HG03575 (cell line): ENCODE measurements around the gene C1orf53.
A peak's percentile ranks its signal among the peaks of the same experiment; 100 is the strongest.
"Not testable (repeated sequence)": the region's sequence is repeated elsewhere in the genome, so short reads cannot be mapped to it uniquely, and the experiment has no call there.

Source experiments
- ATAC-seq: cut with Tn5 transposase; IDR thresholded peaks from one replicate; pipeline ENCODE4 v1.9.1; 2021; ENCODE audit not compliant: unreplicated experiment, insufficient number of reproducible peaks, low FRiP score; ENCODE audit errors: extremely low read depth

The C1orf53 gene

GRCh38 chr1:197902454-197903195 lies at the start of gene C1orf53:
Gene C1orf53 (plus strand): TSS chr1:197902630. CDS start chr1:197902650, 20 bp downstream.
- peak; percentile 76 for ATAC-seq

GRCh38 chr1:197855751-197856150 lies 46.7 kb upstream of the C1orf53 start:
- not testable (repeated sequence) for ATAC-seq

DNA sequence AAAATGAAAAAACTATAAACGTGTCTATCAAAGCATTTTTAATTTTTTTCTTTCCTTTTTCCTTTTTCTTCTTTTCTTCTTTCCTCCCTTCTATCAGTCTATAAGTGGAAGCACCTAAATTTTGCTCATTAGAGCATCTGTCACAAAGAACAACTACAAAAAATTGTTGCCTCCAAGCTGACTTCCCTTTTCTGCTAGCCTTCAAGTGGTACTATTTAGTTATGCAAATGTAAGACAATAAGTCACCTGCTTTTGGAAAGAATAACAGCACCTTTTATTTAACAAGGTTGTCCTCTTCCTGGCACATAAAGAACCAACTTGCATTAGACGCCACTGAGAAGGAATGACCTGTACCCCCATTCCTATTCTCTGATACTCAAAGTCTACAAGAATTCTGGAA lies 45.0 kb upstream of the C1orf53 start:
- ATAC-seq = no peak

- ATAC-seq = no peak
These were observed 43.4 kb upstream of the C1orf53 start for GRCh38 chr1:197859024-197859423.

- ATAC-seq = no peak
These were observed 40.2 kb upstream of the C1orf53 start for GRCh38 chr1:197862221-197862620.

DNA sequence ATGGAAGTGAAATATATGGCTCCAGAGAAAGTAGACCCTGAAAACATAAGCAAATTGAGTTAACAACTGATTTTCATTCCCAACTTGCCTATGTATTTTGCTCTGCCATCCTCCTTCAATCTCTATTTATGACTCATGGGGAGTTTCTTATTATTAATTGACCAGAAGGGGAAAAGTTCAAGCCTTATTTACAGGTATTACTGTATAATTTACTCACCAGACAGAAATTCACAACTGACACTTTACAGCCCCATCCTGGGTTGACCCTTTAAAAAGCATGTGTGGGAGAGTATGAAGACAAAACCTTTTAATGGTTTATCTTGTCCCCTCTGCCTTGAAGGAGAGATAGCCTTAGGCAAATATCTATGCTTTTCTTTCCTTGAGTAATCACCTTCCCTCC lies 39.8 kb upstream of the C1orf53 start:
- no peak for ATAC-seq

DNA sequence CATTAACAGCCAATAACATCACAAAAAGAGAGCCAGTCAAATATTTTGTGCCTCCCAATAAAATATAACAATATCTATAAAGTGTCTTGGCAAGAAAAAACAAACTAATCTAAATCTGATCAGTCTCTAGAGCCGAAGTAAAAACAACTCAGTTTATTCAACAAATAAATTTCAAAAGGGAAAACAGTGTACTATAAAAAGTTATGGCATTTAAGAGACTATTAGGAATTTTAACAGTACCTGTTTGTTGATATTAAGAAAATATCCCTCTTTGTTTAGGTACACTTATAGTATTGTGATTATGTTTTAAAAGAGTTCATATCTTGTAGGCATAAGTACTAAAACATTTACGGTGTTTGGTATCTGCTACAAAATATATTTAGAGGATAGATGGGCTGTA lies 36.6 kb upstream of the C1orf53 start:
- ATAC-seq = no peak

DNA sequence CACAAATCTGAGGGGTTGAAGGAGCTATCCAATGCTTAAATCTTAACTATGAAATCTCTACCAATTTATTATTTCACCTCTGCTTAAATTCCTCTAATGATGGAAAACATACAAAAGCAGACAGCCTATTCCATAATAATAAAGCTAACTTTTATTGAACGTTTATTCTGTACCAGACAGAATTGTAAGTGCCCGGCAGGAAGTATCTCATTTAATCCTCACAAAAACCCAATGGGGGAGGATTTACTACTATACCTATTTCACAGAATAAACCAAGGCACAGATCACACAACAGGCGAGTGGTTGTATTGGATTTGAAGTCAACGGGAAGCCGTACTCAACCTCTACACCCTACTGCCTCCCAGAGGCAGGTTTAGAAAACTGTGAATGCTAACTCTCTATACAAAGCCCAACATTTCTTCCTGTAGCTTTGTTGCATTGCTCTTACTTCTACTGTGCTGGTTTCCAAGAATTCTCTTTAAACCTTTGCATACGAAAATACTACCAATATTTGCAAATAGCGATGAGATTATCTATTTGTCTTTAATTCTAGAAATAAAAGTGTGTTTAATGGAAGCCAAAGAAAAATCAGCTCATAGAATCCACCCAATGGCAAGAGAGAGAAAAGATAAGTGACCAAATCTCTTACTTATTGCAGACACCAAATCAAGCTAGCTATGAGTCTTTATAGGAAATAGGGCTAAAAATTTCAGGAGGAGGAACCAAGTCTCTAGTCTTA lies 33.5 kb upstream of the C1orf53 start:
- ATAC-seq = peak; percentile 88

GRCh38 chr1:197869490-197870077 lies 32.8 kb upstream of the C1orf53 start:
- no peak for ATAC-seq

DNA sequence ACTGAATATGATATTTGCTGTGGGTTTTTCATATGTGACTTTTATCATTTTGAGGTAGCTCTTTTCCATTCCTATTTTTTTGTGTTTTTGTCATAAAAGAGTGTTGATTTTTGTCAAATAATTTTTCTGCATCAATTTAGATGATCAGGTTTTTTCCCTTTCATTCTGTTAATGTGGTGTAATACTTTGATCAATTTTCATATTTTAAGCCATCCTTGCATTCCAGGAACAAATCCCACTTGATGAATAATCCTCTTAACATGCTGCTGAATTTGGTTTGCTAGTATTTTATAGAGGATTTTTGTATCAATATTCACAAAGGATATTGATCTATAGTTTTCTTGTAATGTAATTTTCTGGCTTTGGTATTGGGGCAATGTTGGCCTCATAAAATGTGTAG lies 25.5 kb upstream of the C1orf53 start:
- no peak for ATAC-seq

- not testable (repeated sequence) for ATAC-seq
These were observed 22.0 kb upstream of the C1orf53 start for GRCh38 chr1:197880385-197880784.

DNA sequence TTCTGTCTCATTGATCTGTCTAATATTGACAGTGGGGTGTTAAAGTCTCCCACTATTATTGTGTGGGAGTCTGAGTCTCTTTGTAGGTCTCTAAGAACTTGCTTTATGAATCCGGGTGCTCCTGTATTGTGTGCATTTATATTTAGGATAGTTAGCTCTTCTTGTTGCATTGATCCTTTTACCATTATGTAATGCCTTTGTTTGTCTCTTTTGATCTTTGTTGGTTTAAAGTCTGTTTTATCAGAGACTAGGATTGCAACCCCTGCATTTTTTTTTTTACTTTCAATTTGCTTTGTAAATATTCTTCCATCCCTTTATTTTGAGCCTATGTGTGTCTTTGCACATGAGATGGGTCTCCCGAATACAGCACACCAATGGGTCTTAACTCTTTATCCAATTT lies 20.2 kb upstream of the C1orf53 start:
- not testable (repeated sequence) for ATAC-seq

GRCh38 chr1:197884173-197884572 lies 18.3 kb upstream of the C1orf53 start:
- no peak for ATAC-seq

GRCh38 chr1:197890936-197891335 lies 11.5 kb upstream of the C1orf53 start:
- no peak for ATAC-seq

- no peak for ATAC-seq
These were observed 9.7 kb upstream of the C1orf53 start for GRCh38 chr1:197892684-197893083.

- ATAC-seq = no peak
These were observed 6.1 kb upstream of the C1orf53 start for GRCh38 chr1:197896301-197896700.

DNA sequence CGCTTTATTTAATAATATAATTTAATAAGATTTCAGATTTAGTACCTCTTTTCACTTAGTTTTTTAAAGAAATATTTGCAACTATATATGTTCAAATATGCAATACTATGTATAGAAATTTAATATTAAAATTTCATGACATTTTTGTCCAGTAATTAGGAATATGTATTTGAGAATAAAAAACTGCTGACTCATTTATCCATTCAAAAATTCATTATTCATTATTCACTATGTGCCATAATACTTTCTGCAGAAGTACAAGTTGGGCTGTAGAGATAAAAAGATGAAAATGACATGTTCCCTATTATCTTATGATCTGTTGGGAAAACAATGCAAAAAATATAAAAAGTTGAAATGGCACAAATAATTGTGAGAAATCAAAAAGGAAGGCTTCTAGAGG lies 3.4 kb upstream of the C1orf53 start:
- no peak for ATAC-seq

DNA sequence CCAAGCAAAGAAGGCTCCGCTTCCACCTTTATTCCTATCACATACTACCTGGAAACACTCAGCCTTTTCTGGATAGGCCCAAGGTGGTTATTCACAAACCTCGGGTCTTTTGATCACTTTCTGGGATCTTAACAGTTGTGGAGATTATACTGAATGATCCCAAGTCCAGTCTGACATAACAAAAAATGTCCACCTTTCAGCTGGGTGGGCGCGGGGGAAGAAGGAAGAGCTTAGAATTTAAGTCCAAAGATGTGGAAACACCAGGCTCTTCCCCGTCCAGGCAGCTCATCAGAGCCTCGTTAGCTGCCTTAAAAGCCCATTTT lies 338 bp upstream of the C1orf53 start:
- no peak for ATAC-seq

GRCh38 chr1:197903196-197903514 lies 725 bp downstream of the C1orf53 start:
- ATAC-seq = no peak

DNA sequence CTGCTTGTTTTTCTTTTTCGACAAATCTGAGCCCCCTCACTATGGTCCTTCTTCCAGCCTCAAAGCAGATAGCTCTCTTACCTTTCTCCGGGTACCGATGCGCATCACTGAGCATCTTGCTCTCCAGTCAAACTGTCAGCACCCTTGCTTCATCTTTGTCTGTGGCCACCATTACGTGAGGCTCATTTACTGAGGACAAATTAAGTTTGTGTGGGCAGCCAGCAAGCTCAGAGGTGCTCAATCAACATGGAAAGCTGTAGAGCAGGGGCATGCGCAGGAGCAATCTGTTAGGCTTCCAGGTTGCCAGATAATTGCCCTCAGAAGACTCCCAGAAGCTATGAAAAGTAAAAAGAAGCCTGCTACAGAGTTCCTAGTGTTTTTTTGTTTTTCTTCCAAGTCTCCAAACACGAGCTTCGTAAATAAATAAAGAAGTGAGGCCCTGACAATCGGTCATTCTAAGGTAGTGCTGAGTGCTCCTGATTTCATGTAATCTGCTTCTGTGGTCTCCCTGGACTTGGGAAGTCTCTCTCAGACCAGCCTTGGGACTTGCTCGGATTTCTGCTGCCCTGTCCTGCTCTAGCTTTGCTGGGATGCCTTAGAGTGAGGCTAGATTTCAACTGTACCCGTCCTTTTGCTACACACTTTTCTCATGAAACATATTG lies 1.8 kb downstream of the C1orf53 start:
- no peak for ATAC-seq
